ENCODE results near the gene NRXN3.

Gene NRXN3

GRCh38 chr14:79137045-79137430 lies 966.9 kb downstream of the NRXN3 start:
- H3K27me3 ChIP-seq (ENCODE audit: control insufficient read depth, insufficient read depth, low read length): no peaks in the 10 kb centered on the region
- no peaks in the 10 kb centered on the region for H3K4me1 ChIP-seq (ENCODE audit: control insufficient read depth, insufficient read depth, low read length)
- H3K4me2 ChIP-seq (ENCODE audit: low read length): no peak overlapping the region
- H3K4me3 ChIP-seq (ENCODE audit: low read length): no peak overlapping the region
- H3K36me3 ChIP-seq (ENCODE audit: insufficient read depth, low read length): no peaks in the 10 kb centered on the region
- H3K9me3 ChIP-seq (replicated peaks; ENCODE audit: low read length): no peaks in the 10 kb centered on the region
- H3K9ac ChIP-seq (ENCODE audit: low read depth, low read length): no peak overlapping the region

- H3K36me3 ChIP-seq (ENCODE audit: insufficient read depth, low read length): no peaks in the 10 kb centered on the region
- no peak overlapping the region for H3K4me2 ChIP-seq (ENCODE audit: low read length)
- H3K9ac ChIP-seq (ENCODE audit: low read depth, low read length): no peak overlapping the region
- no peaks in the 10 kb centered on the region for H3K4me1 ChIP-seq (ENCODE audit: control insufficient read depth, insufficient read depth, low read length)
- no peaks in the 10 kb centered on the region for H3K27me3 ChIP-seq (ENCODE audit: control insufficient read depth, insufficient read depth, low read length)
- H3K4me3 ChIP-seq (ENCODE audit: low read length): no peak overlapping the region
- H3K9me3 ChIP-seq (replicated peaks; ENCODE audit: low read length): no peaks in the 10 kb centered on the region
These were observed 967.7 kb downstream of the NRXN3 start for GRCh38 chr14:79137836-79138235.

DNA sequence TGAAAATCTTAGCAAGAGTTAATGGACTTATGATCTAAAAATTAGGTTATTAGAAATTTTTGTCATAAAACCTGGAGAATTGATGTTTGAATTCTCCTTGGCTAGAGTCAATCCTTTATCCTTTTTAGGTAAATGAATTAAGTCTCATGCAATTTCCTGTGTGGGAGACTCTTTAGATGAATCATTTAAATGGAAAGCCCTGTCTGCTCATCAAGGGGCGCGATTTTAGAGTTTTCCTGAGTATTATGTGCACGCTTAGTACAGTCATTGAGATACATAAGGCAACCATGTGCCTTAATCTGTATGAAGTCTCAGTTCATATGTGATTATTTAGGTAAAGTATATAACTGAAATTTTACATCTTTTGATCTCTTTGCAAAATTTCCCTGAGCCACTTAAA lies 974.7 kb downstream of the NRXN3 start:
- H3K4me2 ChIP-seq (ENCODE audit: low read length): no peak overlapping the region
- no peaks in the 10 kb centered on the region for H3K27me3 ChIP-seq (ENCODE audit: control insufficient read depth, insufficient read depth, low read length)
- no peaks in the 10 kb centered on the region for H3K9me3 ChIP-seq (replicated peaks; ENCODE audit: low read length)
- H3K36me3 ChIP-seq (ENCODE audit: insufficient read depth, low read length): no peaks in the 10 kb centered on the region
- H3K4me3 ChIP-seq (ENCODE audit: low read length): no peak overlapping the region
- no peak overlapping the region for H3K9ac ChIP-seq (ENCODE audit: low read depth, low read length)
- no peaks in the 10 kb centered on the region for H3K4me1 ChIP-seq (ENCODE audit: control insufficient read depth, insufficient read depth, low read length)

GRCh38 chr14:79150226-79150625 lies 980.1 kb downstream of the NRXN3 start:
- H3K4me1 ChIP-seq (ENCODE audit: control insufficient read depth, insufficient read depth, low read length): no peaks in the 10 kb centered on the region
- H3K4me2 ChIP-seq (ENCODE audit: low read length): no peak overlapping the region
- no peaks in the 10 kb centered on the region for H3K36me3 ChIP-seq (ENCODE audit: insufficient read depth, low read length)
- no peaks in the 10 kb centered on the region for H3K9me3 ChIP-seq (replicated peaks; ENCODE audit: low read length)
- no peak overlapping the region for H3K4me3 ChIP-seq (ENCODE audit: low read length)
- no peaks in the 10 kb centered on the region for H3K27me3 ChIP-seq (ENCODE audit: control insufficient read depth, insufficient read depth, low read length)
- H3K9ac ChIP-seq (ENCODE audit: low read depth, low read length): no peak overlapping the region

- peaks cover 4% of the 10 kb centered on the region for H3K27me3 ChIP-seq (ENCODE audit: control insufficient read depth, insufficient read depth, low read length)
- no peaks in the 10 kb centered on the region for H3K4me1 ChIP-seq (ENCODE audit: control insufficient read depth, insufficient read depth, low read length)
- no peak overlapping the region for H3K4me3 ChIP-seq (ENCODE audit: low read length)
- no peaks in the 10 kb centered on the region for H3K36me3 ChIP-seq (ENCODE audit: insufficient read depth, low read length)
- no peaks in the 10 kb centered on the region for H3K9me3 ChIP-seq (replicated peaks; ENCODE audit: low read length)
- no peak overlapping the region for H3K4me2 ChIP-seq (ENCODE audit: low read length)
- H3K9ac ChIP-seq (ENCODE audit: low read depth, low read length): no peak overlapping the region
These were observed 987.2 kb downstream of the NRXN3 start for GRCh38 chr14:79157369-79157768.

- Histone ChIP-seq H3K9ac (ENCODE audit: low read depth, low read length) (no peak overlapping the region), H3K9me3 (replicated peaks; ENCODE audit: low read length) (no peaks in the 10 kb centered on the region), H3K4me3 (ENCODE audit: low read length) (no peak overlapping the region), H3K4me2 (ENCODE audit: low read length) (no peak overlapping the region), H3K4me1 (ENCODE audit: control insufficient read depth, insufficient read depth, low read length) (no peaks in the 10 kb centered on the region), H3K27me3 (ENCODE audit: control insufficient read depth, insufficient read depth, low read length) (peaks cover 4% of the 10 kb centered on the region), H3K36me3 (ENCODE audit: insufficient read depth, low read length) (no peaks in the 10 kb centered on the region)
These were observed 991.4 kb downstream of the NRXN3 start for GRCh38 chr14:79161571-79161970.

DNA sequence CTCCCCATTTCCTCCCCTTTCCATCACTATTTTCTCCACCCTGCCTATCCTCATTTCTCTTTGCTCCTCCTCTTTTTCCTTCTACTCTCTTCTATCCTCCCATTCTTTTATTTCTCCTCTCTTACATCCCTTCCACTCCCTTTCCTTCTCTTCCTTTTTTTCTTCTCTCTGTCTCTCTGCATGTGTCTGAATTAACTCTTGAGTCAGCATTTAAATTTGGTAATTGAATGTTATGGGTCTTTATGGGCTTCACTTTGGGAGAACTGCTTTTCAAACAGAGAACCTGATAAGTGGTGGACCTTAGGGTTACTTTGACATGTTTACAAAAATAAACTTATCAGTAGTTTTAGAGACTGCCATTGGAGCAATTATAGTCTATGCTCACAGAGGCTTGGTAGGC lies 992.7 kb downstream of the NRXN3 start:
- no peaks in the 10 kb centered on the region for H3K9me3 ChIP-seq (replicated peaks; ENCODE audit: low read length)
- H3K9ac ChIP-seq (ENCODE audit: low read depth, low read length): no peak overlapping the region
- peaks cover 4% of the 10 kb centered on the region for H3K27me3 ChIP-seq (ENCODE audit: control insufficient read depth, insufficient read depth, low read length)
- H3K4me2 ChIP-seq (ENCODE audit: low read length): no peak overlapping the region
- H3K4me3 ChIP-seq (ENCODE audit: low read length): no peak overlapping the region
- no peaks in the 10 kb centered on the region for H3K4me1 ChIP-seq (ENCODE audit: control insufficient read depth, insufficient read depth, low read length)
- no peaks in the 10 kb centered on the region for H3K36me3 ChIP-seq (ENCODE audit: insufficient read depth, low read length)

- Histone ChIP-seq H3K4me3 (ENCODE audit: low read length) (no peak overlapping the region), H3K4me2 (ENCODE audit: low read length) (no peak overlapping the region), H3K36me3 (ENCODE audit: insufficient read depth, low read length) (no peaks in the 10 kb centered on the region), H3K27me3 (ENCODE audit: control insufficient read depth, insufficient read depth, low read length) (peaks cover under 1% of the 10 kb centered on the region), H3K4me1 (ENCODE audit: control insufficient read depth, insufficient read depth, low read length) (no peaks in the 10 kb centered on the region), H3K9me3 (replicated peaks; ENCODE audit: low read length) (no peaks in the 10 kb centered on the region), H3K9ac (ENCODE audit: low read depth, low read length) (no peak overlapping the region)
These were observed 995.4 kb downstream of the NRXN3 start for GRCh38 chr14:79165471-79166090.

DNA sequence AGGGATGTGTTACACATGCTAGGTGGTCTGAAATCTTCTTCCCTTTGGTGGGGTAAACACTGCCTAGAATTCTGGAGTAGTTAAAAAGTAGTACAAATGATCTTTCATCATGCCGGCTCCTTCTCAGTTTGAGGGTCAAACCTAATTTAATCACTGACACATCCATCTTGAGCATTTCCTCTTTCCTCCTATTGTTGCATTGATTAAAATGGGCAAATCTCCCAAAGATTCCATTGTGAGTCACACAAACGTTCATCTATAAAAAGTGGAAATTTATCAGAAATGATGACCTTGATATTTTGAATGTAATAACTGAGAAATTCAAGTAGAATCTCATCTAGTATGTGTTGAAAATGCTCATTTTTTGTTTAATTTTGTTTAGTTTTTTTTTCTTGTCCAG lies 996.0 kb downstream of the NRXN3 start:
- no peaks in the 10 kb centered on the region for H3K4me1 ChIP-seq (ENCODE audit: control insufficient read depth, insufficient read depth, low read length)
- no peak overlapping the region for H3K4me2 ChIP-seq (ENCODE audit: low read length)
- H3K4me3 ChIP-seq (ENCODE audit: low read length): no peak overlapping the region
- no peak overlapping the region for H3K9ac ChIP-seq (ENCODE audit: low read depth, low read length)
- H3K36me3 ChIP-seq (ENCODE audit: insufficient read depth, low read length): no peaks in the 10 kb centered on the region
- H3K27me3 ChIP-seq (ENCODE audit: control insufficient read depth, insufficient read depth, low read length): no peaks in the 10 kb centered on the region
- no peaks in the 10 kb centered on the region for H3K9me3 ChIP-seq (replicated peaks; ENCODE audit: low read length)

GRCh38 chr14:79167957-79168356 lies 997.8 kb downstream of the NRXN3 start:
- H3K36me3 ChIP-seq (ENCODE audit: insufficient read depth, low read length): no peaks in the 10 kb centered on the region
- H3K9me3 ChIP-seq (replicated peaks; ENCODE audit: low read length): no peaks in the 10 kb centered on the region
- H3K4me1 ChIP-seq (ENCODE audit: control insufficient read depth, insufficient read depth, low read length): no peaks in the 10 kb centered on the region
- no peaks in the 10 kb centered on the region for H3K27me3 ChIP-seq (ENCODE audit: control insufficient read depth, insufficient read depth, low read length)
- H3K4me3 ChIP-seq (ENCODE audit: low read length): no peak overlapping the region
- H3K9ac ChIP-seq (ENCODE audit: low read depth, low read length): no peak overlapping the region
- no peak overlapping the region for H3K4me2 ChIP-seq (ENCODE audit: low read length)

- no peak overlapping the region for H3K9ac ChIP-seq (ENCODE audit: low read depth, low read length)
- H3K4me1 ChIP-seq (ENCODE audit: control insufficient read depth, insufficient read depth, low read length): no peaks in the 10 kb centered on the region
- H3K27me3 ChIP-seq (ENCODE audit: control insufficient read depth, insufficient read depth, low read length): no peaks in the 10 kb centered on the region
- H3K4me3 ChIP-seq (ENCODE audit: low read length): no peak overlapping the region
- H3K9me3 ChIP-seq (replicated peaks; ENCODE audit: low read length): no peaks in the 10 kb centered on the region
- H3K36me3 ChIP-seq (ENCODE audit: insufficient read depth, low read length): no peaks in the 10 kb centered on the region
- peak overlapping the region; percentile 1 for H3K4me2 ChIP-seq (ENCODE audit: low read length)
These were observed 1005.5 kb downstream of the NRXN3 start for GRCh38 chr14:79175671-79176070.

DNA sequence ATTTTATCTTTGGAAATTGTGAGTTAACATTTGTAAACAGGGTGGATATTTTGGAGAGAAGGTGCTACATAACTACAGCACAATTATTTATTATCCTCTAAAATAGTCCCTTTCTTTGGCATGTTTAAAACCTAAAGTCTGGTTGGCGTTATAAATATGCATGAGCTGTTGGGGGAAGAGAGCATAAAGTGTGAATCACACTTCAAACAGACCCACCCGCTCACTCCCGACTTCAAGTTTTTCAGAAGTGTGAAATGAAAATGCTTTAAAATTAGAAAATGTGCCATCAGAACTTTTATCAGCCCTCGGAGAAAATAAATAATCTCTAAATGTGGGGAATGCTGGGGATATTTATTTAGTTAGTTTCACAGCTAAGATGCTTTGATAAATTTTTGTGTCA lies 1006.9 kb downstream of the NRXN3 start:
- no peaks in the 10 kb centered on the region for H3K27me3 ChIP-seq (ENCODE audit: control insufficient read depth, insufficient read depth, low read length)
- H3K4me2 ChIP-seq (ENCODE audit: low read length): no peak overlapping the region
- no peaks in the 10 kb centered on the region for H3K4me1 ChIP-seq (ENCODE audit: control insufficient read depth, insufficient read depth, low read length)
- H3K9ac ChIP-seq (ENCODE audit: low read depth, low read length): no peak overlapping the region
- no peaks in the 10 kb centered on the region for H3K36me3 ChIP-seq (ENCODE audit: insufficient read depth, low read length)
- H3K9me3 ChIP-seq (replicated peaks; ENCODE audit: low read length): no peaks in the 10 kb centered on the region
- H3K4me3 ChIP-seq (ENCODE audit: low read length): no peak overlapping the region
